ENCODE results near the gene SH3GL2.
"Not testable (repeated sequence)": the region's sequence is repeated elsewhere in the genome, so short reads cannot be mapped to it uniquely, and the experiment has no call there.

The SH3GL2 gene

DNA sequence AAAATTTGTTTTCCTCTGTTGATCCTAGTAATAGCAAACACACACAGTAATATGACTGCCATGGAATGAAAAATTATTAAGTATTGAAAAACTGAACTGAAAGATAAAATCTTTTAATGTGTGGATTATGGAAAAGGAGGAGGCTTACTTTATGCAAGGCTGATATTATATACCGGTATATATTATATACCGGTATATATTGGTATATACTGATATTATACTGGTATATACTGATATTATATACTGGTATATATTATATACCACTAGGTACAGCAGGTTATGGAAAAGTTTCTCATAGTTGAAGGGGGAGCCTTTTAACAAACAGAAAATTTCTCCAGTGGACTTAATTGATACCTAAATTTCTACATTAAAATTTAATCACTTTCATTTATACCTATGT, 181.4 kb downstream of the SH3GL2 start:
- no peak for TF ChIP-seq CTCF (IDR thresholded peaks at IDR 0.05; ENCODE audit: borderline replicate concordance, extremely low read depth, low read length, poor library complexity, severe bottlenecking)
- no peak for TF ChIP-seq EZH2 (IDR thresholded peaks at IDR 0.05; ENCODE audit: borderline replicate concordance, low read depth, low read length, severe bottlenecking)
- H2AFZ ChIP-seq (ENCODE audit: low read depth, low read length), result no peak overlapping the region
- H3K4me2 ChIP-seq (ENCODE audit: insufficient read depth, low read length), result no peak overlapping the region
- DNase-seq (no peak), ATAC-seq (ENCODE audit: insufficient read depth, low read depth) (no peak)
- no peaks in the 10 kb centered on the region for H3K79me2 ChIP-seq (ENCODE audit: insufficient read depth, low read length)
- H3K9me3 ChIP-seq (ENCODE audit: insufficient read depth, low read length, severe bottlenecking), result no peaks in the 10 kb centered on the region
- H3K4me3 ChIP-seq (ENCODE audit: low read depth in 1 of 2, low read length in 2 of 2), result no peak overlapping the region
- H4K20me1 ChIP-seq (ENCODE audit: insufficient read depth, low read length), result no peaks in the 10 kb centered on the region
- H3K9ac ChIP-seq (ENCODE audit: low read depth, low read length), result no peak overlapping the region
- H3K36me3 ChIP-seq (ENCODE audit: insufficient read depth, low read length), result no peaks in the 10 kb centered on the region
- H3K27ac ChIP-seq (ENCODE audit: low read length), result no peak overlapping the region
- no peaks in the 10 kb centered on the region for H3K4me1 ChIP-seq (ENCODE audit: insufficient read depth, low read length)
- no peaks in the 10 kb centered on the region for H3K27me3 ChIP-seq (ENCODE audit: insufficient read depth, low read length, poor library complexity)

DNA sequence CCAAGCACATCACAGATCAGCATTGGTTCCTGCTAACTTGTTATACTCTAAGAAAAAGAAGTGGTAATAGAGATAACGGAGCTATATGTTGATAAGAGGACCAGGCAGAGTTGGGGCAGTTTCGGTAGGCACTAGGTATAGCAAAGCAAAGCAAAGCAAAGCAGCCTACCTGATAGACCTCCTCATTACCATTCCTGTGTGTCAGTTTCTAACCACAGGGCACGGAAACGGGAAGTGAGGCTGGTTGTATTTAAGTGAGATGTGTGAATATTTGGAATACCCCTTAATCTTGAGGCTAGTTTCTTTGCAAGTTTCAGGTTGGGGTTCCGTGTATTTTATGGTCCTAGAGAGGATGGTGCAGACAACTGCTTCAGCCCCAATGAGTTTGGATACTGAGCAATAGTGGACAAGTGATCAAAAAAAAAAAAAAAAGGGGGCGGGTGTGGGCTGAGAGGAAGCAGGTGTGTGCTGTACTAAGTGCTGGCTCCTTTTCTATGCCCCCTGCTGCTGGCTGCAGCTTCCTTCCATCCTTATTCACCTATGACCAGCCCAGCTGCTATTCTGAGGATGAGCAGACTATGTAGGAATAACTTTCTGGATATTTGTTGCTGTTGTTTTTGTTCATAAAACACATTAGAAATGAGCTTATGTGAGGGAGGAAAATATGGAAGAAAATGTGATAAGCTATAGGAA, 183.3 kb downstream of the SH3GL2 start:
- H4K20me1 ChIP-seq (ENCODE audit: insufficient read depth, low read length), result no peaks in the 10 kb centered on the region
- no peak overlapping the region for H3K4me2 ChIP-seq (ENCODE audit: insufficient read depth, low read length)
- H3K9ac ChIP-seq (ENCODE audit: low read depth, low read length), result no peak overlapping the region
- no peak overlapping the region for H2AFZ ChIP-seq (ENCODE audit: low read depth, low read length)
- no peaks in the 10 kb centered on the region for H3K9me3 ChIP-seq (ENCODE audit: insufficient read depth, low read length, severe bottlenecking)
- no peak for ATAC-seq (ENCODE audit: insufficient read depth, low read depth)
- no peak overlapping the region for H3K27ac ChIP-seq (ENCODE audit: low read length)
- no peak for TF ChIP-seq CTCF (IDR thresholded peaks at IDR 0.05; ENCODE audit: borderline replicate concordance, extremely low read depth, low read length, poor library complexity, severe bottlenecking)
- no peak for TF ChIP-seq EZH2 (IDR thresholded peaks at IDR 0.05; ENCODE audit: borderline replicate concordance, low read depth, low read length, severe bottlenecking)
- H3K4me3 ChIP-seq (ENCODE audit: low read depth in 1 of 2, low read length in 2 of 2), result no peak overlapping the region
- no peaks in the 10 kb centered on the region for H3K4me1 ChIP-seq (ENCODE audit: insufficient read depth, low read length)
- no peaks in the 10 kb centered on the region for H3K27me3 ChIP-seq (ENCODE audit: insufficient read depth, low read length, poor library complexity)
- H3K36me3 ChIP-seq (ENCODE audit: insufficient read depth, low read length), result no peaks in the 10 kb centered on the region
- DNase-seq, result no peak
- no peaks in the 10 kb centered on the region for H3K79me2 ChIP-seq (ENCODE audit: insufficient read depth, low read length)

DNA sequence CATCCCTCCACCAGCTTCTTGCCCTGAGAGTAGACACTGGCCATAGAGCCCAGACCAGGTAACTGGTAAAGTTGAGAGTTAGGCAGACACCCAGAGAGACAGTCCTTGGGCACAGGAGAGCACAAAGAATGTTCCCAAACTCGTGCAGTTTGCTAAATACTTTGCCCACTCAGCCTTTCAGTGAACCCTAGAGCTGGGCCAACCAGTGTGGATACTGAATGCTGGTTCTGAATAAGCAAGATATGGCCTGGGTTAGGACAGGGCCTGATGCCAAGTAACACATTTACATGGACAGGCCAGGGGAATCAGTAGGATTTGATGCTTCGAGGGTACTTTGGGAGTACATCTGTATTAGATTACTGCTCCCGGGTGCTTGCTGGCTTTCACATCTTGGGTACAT, 185.4 kb downstream of the SH3GL2 start:
- no peaks in the 10 kb centered on the region for H3K36me3 ChIP-seq (ENCODE audit: insufficient read depth, low read length)
- no peak for DNase-seq
- no peaks in the 10 kb centered on the region for H3K9me3 ChIP-seq (ENCODE audit: insufficient read depth, low read length, severe bottlenecking)
- no peak for TF ChIP-seq EZH2 (IDR thresholded peaks at IDR 0.05; ENCODE audit: borderline replicate concordance, low read depth, low read length, severe bottlenecking)
- TF ChIP-seq CTCF (IDR thresholded peaks at IDR 0.05; ENCODE audit: borderline replicate concordance, extremely low read depth, low read length, poor library complexity, severe bottlenecking), result no peak
- H2AFZ ChIP-seq (ENCODE audit: low read depth, low read length), result no peak overlapping the region
- H3K4me3 ChIP-seq (ENCODE audit: low read depth in 1 of 2, low read length in 2 of 2), result no peak overlapping the region
- no peaks in the 10 kb centered on the region for H4K20me1 ChIP-seq (ENCODE audit: insufficient read depth, low read length)
- H3K27ac ChIP-seq (ENCODE audit: low read length), result no peak overlapping the region
- H3K27me3 ChIP-seq (ENCODE audit: insufficient read depth, low read length, poor library complexity), result no peaks in the 10 kb centered on the region
- H3K9ac ChIP-seq (ENCODE audit: low read depth, low read length), result no peak overlapping the region
- H3K4me2 ChIP-seq (ENCODE audit: insufficient read depth, low read length), result no peak overlapping the region
- no peaks in the 10 kb centered on the region for H3K79me2 ChIP-seq (ENCODE audit: insufficient read depth, low read length)
- ATAC-seq (ENCODE audit: insufficient read depth, low read depth), result no peak
- no peaks in the 10 kb centered on the region for H3K4me1 ChIP-seq (ENCODE audit: insufficient read depth, low read length)

DNA sequence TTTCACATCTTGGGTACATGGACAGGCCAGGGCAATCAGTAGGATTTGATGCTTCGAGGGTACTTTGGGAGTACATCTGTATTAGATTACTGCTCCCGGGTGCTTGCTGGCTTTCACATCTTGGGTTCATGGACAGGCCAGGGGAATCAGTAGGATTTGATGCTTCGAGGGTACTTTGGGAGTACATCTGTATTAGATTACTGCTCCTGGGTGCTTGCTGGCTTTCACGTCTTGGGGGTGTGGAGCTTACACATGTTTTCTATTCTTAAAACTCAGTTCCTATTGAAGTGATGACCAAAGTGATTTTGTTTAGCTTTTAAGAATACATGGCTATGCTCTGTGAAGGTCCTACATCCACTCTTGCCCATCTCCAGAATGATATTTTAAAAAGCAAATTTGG, 186.3 kb downstream of the SH3GL2 start:
- not testable (repeated sequence) for H3K27ac ChIP-seq (ENCODE audit: low read length); H3K79me2 ChIP-seq (ENCODE audit: insufficient read depth, low read length); H3K4me1 ChIP-seq (ENCODE audit: insufficient read depth, low read length); ATAC-seq (ENCODE audit: insufficient read depth, low read depth); H3K4me3 ChIP-seq (ENCODE audit: low read depth in 1 of 2, low read length in 2 of 2); H3K27me3 ChIP-seq (ENCODE audit: insufficient read depth, low read length, poor library complexity); H2AFZ ChIP-seq (ENCODE audit: low read depth, low read length); DNase-seq; H3K4me2 ChIP-seq (ENCODE audit: insufficient read depth, low read length); H3K9me3 ChIP-seq (ENCODE audit: insufficient read depth, low read length, severe bottlenecking); H4K20me1 ChIP-seq (ENCODE audit: insufficient read depth, low read length); H3K36me3 ChIP-seq (ENCODE audit: insufficient read depth, low read length); H3K9ac ChIP-seq (ENCODE audit: low read depth, low read length)

Measured in DND-41 (cell line).